ENCODE results near the gene RPL26. TPM values are rescaled to one million over a fixed set of nuclear protein-coding genes. Genes with fewer than 3 reads are reported as not detected.

The RPL26 gene
- total RNA-seq, 1 donor from 2014 or later = 2,562 TPM

- DNase-seq (ENCODE audit: extremely low read depth, low read depth, low spot score) = no peak
Measured at GRCh38 chr17:8332128-8332527, 50.9 kb downstream of the RPL26 start.

Other genes with a start within 250 kb of the RPL26 start
- 12.5 and 23.7 TPM in 2 replicates for gene PER1, start 230.8 kb downstream of the RPL26 start, total RNA-seq
- gene VAMP2, start 220.2 kb downstream of the RPL26 start, total RNA-seq = 10.6 and 13.2 TPM in 2 replicates
- 24.9 and 25.5 TPM in 2 replicates for gene TMEM107, start 206.8 kb downstream of the RPL26 start, total RNA-seq
- gene BORCS6, start 193.0 kb downstream of the RPL26 start, total RNA-seq = 12.4 and 14.3 TPM in 2 replicates
- 9.3 and 24.8 TPM in 2 replicates for gene AURKB, start 172.6 kb downstream of the RPL26 start, total RNA-seq
- 10.5 and 23.4 TPM in 2 replicates for gene CTC1, start 135.1 kb downstream of the RPL26 start, total RNA-seq
- gene PFAS, start 133.9 kb downstream of the RPL26 start, total RNA-seq = 18.7 and 34.3 TPM in 2 replicates
- gene RANGRF, start 94.5 kb downstream of the RPL26 start, total RNA-seq = 19.9 and 27.2 TPM in 2 replicates
- gene SLC25A35, start 87.8 kb downstream of the RPL26 start, total RNA-seq = 2.3 and 2.5 TPM in 2 replicates
- gene ARHGEF15, start 73.0 kb downstream of the RPL26 start, total RNA-seq = 57.3 and 152 TPM in 2 replicates
- gene ODF4, start 43.4 kb downstream of the RPL26 start, total RNA-seq = not detected in 2 replicates
- not detected in 2 replicates for gene RNF222, start 14.6 kb upstream of the RPL26 start, total RNA-seq
- gene NDEL1, start 52.7 kb upstream of the RPL26 start, total RNA-seq = 44.6 and 64.2 TPM in 2 replicates
- gene MYH10, start 247.5 kb upstream of the RPL26 start, total RNA-seq = 89.0 and 137 TPM in 2 replicates